Mesothelial cell of epicardium (in vitro differentiated cells): Measurements from ENCODE around the gene ADAMTS1. TPM values are rescaled to one million over a fixed set of nuclear protein-coding genes. Genes with fewer than 3 reads are reported as not detected.

Experiments
- DNase-seq, 2 experiments: peaks; one replicate each; pipeline ENCODE4 v3.0.0; 2021; ENCODE audit warnings: low spot score in 2 of 2; ENCODE audit not compliant: unreplicated experiment in 2 of 2
- H3K27ac Mint-ChIP-seq: 2 replicates; pipeline ENCODE4 v1.8.0; 2021; ENCODE audit warnings: mixed read lengths
- H3K27me3 Mint-ChIP-seq: 2 replicates; pipeline ENCODE4 v1.8.0; 2021; ENCODE audit warnings: low read depth, mixed read lengths
- H3K36me3 Mint-ChIP-seq: 2 replicates; pipeline ENCODE4 v1.8.0; 2021; ENCODE audit warnings: mixed read lengths
- H3K4me1 Mint-ChIP-seq: 2 replicates; pipeline ENCODE4 v1.8.0; 2021; ENCODE audit warnings: mixed read lengths
- H3K4me3 Mint-ChIP-seq: 2 replicates; pipeline ENCODE4 v1.8.0; 2021; ENCODE audit warnings: mild to moderate bottlenecking, moderate library complexity, mixed read lengths
- H3K9me3 Mint-ChIP-seq: 2 replicates; pipeline ENCODE4 v1.8.0; 2021; ENCODE audit warnings: mixed read lengths
- CTCF ChIP-seq: fragments of 200-600 bp; sonication (generic); IDR thresholded peaks from one replicate; pipeline ENCODE4 v1.5.0; 2021; ENCODE audit warnings: antibody characterized with exemption; ENCODE audit not compliant: unreplicated experiment
- total RNA-seq: library from RNA; stranded (reverse); gene quantifications from 3 replicates; pipeline ENCODE4 v1.2.1, GENCODE V29; 2021

ADAMTS1 gene
- total RNA-seq, 1 donor from 2014 or later, result 77.6 TPM

GRCh38 chr21:26820509-26820908, 24.7 kb downstream of the ADAMTS1 start:
- DNase-seq, result no peak
- no peak overlapping the region for H3K27ac Mint-ChIP-seq
- no peaks in the 10 kb centered on the region for H3K27me3 Mint-ChIP-seq
- H3K9me3 Mint-ChIP-seq, result peaks cover 17% of the 10 kb centered on the region
- H3K36me3 Mint-ChIP-seq, result no peaks in the 10 kb centered on the region
- peaks cover 21% of the 10 kb centered on the region for H3K4me1 Mint-ChIP-seq
- H3K4me3 Mint-ChIP-seq, result no peak overlapping the region
- no peak for TF ChIP-seq CTCF

GRCh38 chr21:26819740-26820324, 25.4 kb downstream of the ADAMTS1 start:
- no peak for DNase-seq
- Mint-ChIP-seq H3K36me3 (no peaks in the 10 kb centered on the region), H3K4me3 (no peak overlapping the region), H3K27ac (no peak overlapping the region), H3K27me3 (no peaks in the 10 kb centered on the region), H3K4me1 (peaks cover 21% of the 10 kb centered on the region), H3K9me3 (peaks cover 11% of the 10 kb centered on the region)
- TF ChIP-seq CTCF, result no peak

- H3K36me3 Mint-ChIP-seq, result no peaks in the 10 kb centered on the region
- no peak for TF ChIP-seq CTCF
- no peak overlapping the region for H3K4me3 Mint-ChIP-seq
- peak overlapping the region; percentile 70 for H3K27ac Mint-ChIP-seq
- no peaks in the 10 kb centered on the region for H3K27me3 Mint-ChIP-seq
- peaks cover 28% of the 10 kb centered on the region for H3K4me1 Mint-ChIP-seq
- H3K9me3 Mint-ChIP-seq, result peaks cover 8% of the 10 kb centered on the region
- DNase-seq, result no peak
Observed at GRCh38 chr21:26818906-26819305, 26.3 kb downstream of the ADAMTS1 start.

- H3K4me1 Mint-ChIP-seq, result peaks cover 43% of the 10 kb centered on the region
- DNase-seq, result no peak
- no peak for TF ChIP-seq CTCF
- H3K9me3 Mint-ChIP-seq, result no peaks in the 10 kb centered on the region
- no peak overlapping the region for H3K4me3 Mint-ChIP-seq
- H3K27me3 Mint-ChIP-seq, result no peaks in the 10 kb centered on the region
- no peaks in the 10 kb centered on the region for H3K36me3 Mint-ChIP-seq
- H3K27ac Mint-ChIP-seq, result no peak overlapping the region
Observed at GRCh38 chr21:26815197-26815596, 30.0 kb downstream of the ADAMTS1 start.

GRCh38 chr21:26814386-26814785, 30.8 kb downstream of the ADAMTS1 start:
- no peak for TF ChIP-seq CTCF
- Mint-ChIP-seq H3K4me1 (peaks cover 47% of the 10 kb centered on the region), H3K36me3 (no peaks in the 10 kb centered on the region), H3K27me3 (no peaks in the 10 kb centered on the region), H3K4me3 (no peak overlapping the region), H3K9me3 (no peaks in the 10 kb centered on the region), H3K27ac (peak overlapping the region; percentile 28)
- DNase-seq, result no peak

- no peak overlapping the region for H3K4me3 Mint-ChIP-seq
- peaks cover 48% of the 10 kb centered on the region for H3K4me1 Mint-ChIP-seq
- no peak for TF ChIP-seq CTCF
- H3K27me3 Mint-ChIP-seq, result no peaks in the 10 kb centered on the region
- H3K9me3 Mint-ChIP-seq, result no peaks in the 10 kb centered on the region
- no peaks in the 10 kb centered on the region for H3K36me3 Mint-ChIP-seq
- H3K27ac Mint-ChIP-seq, result no peak overlapping the region
- DNase-seq, result no peak
Observed at GRCh38 chr21:26813426-26813998, 31.7 kb downstream of the ADAMTS1 start.
